HG02759 (cell line): Measurements from ENCODE around the gene IKZF3.
"Not testable (repeated sequence)": the region's sequence is repeated elsewhere in the genome, so short reads cannot be mapped to it uniquely, and the experiment has no call there.

Experiments
- ATAC-seq: cut with Tn5 transposase; IDR thresholded peaks from one replicate; pipeline ENCODE4 v1.9.1; 2021; ENCODE audit warnings: mild to moderate bottlenecking, moderate library complexity; ENCODE audit not compliant: unreplicated experiment

Gene IKZF3

DNA sequence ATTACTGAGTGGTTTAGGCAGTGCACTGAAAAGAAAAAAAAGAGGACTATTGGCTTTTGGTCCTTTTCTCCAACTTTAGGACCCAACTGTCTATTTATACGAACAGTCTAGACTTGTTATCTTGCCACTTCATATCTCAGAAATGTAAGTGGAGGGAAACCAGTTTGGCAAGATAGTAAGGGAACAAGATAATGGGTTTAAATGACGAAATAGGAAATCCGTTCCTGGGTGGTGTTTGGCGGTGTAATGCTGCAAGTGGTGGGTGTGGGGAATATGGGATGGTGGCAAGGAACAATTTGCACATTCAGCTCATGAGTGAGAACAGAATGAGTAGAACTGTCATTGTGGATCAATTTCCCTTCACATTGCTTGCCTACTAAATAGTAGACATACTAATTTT lies 81.6 kb downstream of the IKZF3 start:
- ATAC-seq: no peak

DNA sequence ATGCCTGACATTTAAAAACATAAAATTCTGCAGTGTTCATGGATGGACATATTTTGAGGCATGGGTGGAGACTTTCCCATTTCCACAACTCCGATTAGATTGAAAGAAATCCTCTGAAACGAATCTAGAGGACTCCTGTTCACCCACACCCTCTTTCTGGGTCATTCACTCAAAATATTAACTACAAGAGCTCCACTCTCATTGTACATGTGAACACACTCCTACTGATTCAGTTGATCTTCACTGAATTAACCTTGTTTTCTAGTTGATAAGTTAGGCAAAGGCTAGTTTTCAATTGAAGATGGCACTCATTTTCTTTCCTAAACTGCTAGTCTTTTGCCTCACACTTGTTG lies 82.3 kb downstream of the IKZF3 start:
- no peak for ATAC-seq

DNA sequence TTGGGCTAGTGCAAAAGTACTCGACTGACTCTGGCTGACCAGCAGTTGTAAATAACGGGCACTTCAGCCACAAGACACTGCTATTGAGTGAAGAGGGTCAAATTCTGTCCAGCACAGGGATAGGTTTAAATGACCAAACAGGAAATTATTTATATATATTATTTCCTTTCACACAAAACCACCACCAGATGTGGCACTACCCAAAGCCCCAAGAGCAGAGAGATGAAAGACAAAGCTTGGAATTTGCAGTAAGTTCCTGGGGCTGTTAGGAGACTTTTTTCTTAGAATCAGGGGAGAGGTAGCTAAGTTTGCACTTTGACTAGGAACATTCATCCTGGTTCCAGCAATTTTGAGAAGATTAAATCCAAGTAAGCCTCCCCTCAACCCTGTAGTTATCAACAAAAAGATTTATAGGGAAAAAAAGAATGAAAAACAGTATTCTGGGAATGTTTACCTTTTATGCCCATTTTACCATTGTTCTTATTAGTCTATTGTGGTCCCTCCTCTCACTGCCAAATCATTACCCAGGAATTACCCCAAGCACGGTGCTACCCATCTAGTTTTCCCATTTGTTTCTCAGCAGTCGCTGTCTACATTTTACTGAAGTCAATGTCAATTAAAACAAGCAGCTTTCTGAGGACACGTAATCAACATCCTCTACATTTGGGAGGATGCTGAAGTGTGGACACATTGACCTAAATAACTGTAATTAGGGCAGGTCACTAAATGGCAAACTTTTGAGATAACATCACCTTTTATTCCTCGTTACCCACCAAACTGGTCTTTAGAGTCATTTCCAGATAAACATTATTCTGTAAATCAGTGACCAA lies 82.9 kb downstream of the IKZF3 start:
- no peak for ATAC-seq

GRCh38 chr17:39777534-39778365 lies 86.4 kb downstream of the IKZF3 start:
- peak; percentile 36 for ATAC-seq

DNA sequence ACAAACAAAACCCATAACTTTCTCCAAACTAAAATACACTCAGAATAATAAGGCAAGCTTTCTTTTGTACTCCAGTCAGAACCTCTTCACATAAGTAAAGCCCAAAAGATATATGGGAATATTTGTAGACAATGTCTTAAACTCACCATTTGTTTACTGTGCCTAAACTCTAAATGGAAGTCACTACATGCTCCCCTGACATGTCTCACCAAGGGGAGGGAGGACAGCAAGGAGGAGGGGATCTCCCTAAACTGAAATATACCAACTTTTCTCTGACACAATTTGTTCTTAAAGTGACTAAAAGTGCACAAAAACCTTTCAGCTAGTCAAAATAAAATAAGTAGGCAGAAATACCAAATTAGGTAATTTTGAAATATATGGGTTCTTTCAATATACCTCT lies 87.9 kb downstream of the IKZF3 start:
- ATAC-seq: no peak

- ATAC-seq: no peak
These were observed 89.1 kb downstream of the IKZF3 start for GRCh38 chr17:39775031-39775430.

DNA sequence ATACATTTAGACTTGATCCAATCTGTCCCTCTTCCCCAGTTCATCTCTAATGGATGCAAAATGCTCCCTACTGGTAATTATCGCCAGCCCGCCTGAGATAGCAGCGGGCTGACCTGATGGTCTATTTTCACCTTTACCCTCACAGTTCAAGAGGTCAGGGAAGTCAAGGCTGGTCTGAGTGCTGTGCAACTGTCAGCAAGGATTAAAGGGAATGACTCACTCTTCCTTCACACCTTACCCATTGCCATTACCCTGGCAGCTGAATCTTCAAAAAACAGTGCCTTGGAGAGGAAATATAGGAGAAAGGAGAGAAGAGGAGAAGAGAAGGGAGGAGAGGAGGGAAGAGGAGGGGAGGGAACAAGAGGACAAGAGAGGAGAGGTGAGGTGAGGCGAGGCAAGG lies 90.1 kb downstream of the IKZF3 start:
- no peak for ATAC-seq

GRCh38 chr17:39772987-39773934 lies 90.9 kb downstream of the IKZF3 start:
- no peak for ATAC-seq

DNA sequence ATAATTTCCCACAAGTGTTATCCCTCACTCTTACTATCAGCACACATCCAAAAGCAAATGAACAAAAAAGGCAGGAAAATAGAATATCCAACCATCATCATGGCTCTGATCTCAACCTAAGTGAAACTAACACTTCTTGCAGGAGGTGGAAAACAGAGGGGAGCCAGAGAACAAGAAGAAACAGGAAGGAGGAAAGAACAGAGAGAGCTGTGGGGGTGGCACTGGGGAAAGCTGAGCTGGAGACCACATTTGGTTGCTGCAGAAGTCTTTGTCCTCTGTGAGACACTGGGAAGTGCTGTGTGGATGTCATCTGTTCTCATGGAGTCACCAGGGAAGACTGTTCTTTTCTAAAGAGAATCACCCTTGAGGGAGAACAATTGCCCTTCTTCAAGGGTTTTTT lies 91.7 kb downstream of the IKZF3 start:
- no peak for ATAC-seq

GRCh38 chr17:39769974-39770587 lies 94.0 kb downstream of the IKZF3 start:
- ATAC-seq: peak; percentile 57

DNA sequence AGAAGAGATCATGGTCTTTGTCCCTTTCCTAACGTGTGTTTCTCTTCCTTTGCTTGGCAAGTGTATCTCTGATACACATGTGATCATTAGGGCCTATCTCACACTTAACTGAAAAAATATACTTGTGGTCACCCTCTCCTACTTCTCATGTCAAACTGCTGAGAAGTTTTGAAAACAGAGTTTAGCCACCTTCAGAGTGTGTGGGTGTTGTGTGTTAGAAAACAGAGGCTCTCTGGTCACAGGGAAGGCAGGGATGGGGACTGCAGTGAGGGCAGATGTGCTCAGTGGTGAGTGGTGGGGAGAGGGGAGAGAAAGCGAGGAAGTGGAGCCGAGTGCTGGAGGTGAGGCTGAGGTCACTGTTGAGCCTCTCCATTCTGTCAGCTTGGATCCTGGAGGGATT lies 97.0 kb downstream of the IKZF3 start:
- no peak for ATAC-seq

GRCh38 chr17:39765766-39766165 lies 98.3 kb downstream of the IKZF3 start:
- ATAC-seq: no peak

DNA sequence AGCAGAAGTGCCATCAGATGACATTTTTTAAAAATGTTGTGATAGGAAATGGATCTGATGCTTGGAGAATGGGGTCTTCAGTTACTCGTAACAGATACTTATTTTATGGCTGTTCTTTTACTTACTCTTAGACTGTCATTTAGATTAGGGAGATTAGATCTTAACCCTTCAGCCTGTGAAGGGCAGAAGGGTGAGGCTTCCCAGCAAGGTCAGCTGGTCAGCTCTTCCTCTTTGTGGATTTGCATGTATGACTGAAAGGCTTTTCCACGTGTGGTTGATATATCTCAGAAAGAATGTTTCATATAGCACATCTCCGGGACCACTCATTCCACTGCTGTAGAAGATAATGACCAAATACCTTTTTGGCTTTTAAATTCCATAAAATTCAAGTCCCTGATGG lies 98.9 kb downstream of the IKZF3 start:
- ATAC-seq: no peak

GRCh38 chr17:39764171-39764570 lies 99.9 kb downstream of the IKZF3 start:
- not testable (repeated sequence) for ATAC-seq

GRCh38 chr17:39763051-39763820 lies 100.9 kb downstream of the IKZF3 start:
- ATAC-seq: no peak

DNA sequence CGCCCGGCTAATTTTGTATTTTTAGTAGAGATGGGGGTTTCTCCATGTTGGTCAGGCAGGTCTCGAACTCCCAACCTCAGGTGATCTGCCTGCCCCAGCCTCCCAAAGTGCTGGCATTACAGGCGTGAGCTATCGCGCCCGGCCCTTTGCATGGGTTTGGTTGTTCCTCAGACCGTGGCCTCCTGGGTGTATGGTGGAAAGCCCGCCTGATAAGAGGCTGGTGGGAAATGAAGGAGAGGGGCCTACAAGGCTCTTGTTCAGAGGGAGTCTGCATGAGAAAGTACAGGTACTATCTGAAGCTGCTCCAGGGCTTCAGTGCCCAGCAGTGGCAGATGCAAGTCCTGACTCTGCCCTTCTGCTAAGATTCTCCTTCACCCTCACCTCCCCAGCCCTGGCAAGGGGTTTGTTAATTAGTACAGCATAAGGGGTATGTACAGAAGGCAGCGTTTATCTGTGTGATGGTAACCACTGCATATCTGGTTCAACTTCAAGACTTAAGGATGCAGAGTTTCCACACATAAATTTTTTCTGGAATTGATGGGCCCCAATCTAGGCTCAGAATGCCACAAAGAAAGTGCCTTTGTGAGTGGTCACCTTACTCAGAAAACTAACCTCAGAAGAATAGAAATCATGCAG lies 102.1 kb downstream of the IKZF3 start:
- ATAC-seq: no peak

DNA sequence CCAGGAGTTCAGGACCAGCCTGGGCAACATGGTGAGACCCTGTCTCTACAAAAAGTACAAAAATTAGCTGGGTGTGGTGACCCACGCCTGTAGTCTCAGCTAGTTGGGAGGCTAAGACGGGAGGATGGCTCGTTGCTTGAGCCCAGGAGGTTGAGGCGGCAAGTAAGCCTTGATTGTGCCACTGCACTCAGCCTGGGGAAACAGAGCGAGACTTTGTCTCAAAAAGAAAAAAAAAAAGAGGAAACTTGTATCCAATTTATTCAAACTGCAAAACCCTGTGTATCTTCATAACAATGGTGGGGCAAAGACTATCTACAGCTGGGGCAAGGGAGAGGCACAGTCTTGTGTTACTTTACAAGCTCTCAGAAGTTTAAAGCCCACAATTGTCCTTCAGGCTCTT lies 104.9 kb downstream of the IKZF3 start:
- no peak for ATAC-seq

GRCh38 chr17:39757931-39758873 lies 105.9 kb downstream of the IKZF3 start:
- no peak for ATAC-seq
